GM21786 (cell line): ENCODE measurements around the gene AXIN2.
"Not testable (repeated sequence)": the region's sequence is repeated elsewhere in the genome, so short reads cannot be mapped to it uniquely, and the experiment has no call there.

ENCODE experiments used
- ATAC-seq: cut with Tn5 transposase; IDR thresholded peaks from one replicate; pipeline ENCODE4 v1.9.1; 2021; ENCODE audit not compliant: unreplicated experiment

AXIN2 gene

GRCh38 chr17:65537845-65538674 lies 23.4 kb downstream of the AXIN2 start:
- no peak for ATAC-seq

- ATAC-seq = no peak
Observed at GRCh38 chr17:65537343-65537844, 24.1 kb downstream of the AXIN2 start.

DNA sequence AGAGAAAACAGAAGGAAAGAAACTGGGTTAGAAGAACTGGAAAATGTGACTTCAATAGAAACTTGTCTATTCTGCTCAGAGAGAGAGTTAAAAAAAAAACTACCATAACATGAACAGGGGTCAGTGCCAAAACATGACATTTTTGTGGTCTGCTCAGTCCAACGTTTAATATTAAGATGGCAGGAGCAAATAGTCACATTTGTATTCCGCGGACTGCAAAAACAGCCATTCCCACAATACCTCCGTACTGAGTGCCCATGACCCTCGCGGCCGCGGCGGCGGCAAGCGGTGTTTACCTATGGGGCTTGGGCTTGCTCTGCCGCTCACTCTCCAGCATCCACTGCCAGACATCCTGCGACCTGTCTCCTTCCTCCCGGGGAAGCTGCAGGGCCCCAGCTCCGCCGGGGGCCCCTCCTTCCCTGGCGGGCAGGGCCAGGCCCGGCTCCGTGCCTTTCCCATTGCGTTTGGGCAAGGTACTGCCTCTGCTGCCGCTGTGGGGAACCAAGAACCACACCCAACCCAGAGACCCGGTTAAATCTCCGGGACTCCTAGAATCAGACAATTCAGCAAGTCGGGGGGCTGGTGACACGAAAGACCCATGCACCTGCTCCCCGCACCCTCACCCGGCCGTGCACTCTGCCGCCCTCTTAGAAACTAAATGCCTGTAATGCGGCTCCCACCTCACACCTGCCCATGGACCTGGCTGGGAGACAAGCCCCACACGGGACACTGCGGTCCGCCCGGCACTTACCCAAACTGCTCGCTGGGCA lies 24.7 kb downstream of the AXIN2 start:
- ATAC-seq = no peak

GRCh38 chr17:65535777-65536572 lies 25.5 kb downstream of the AXIN2 start:
- ATAC-seq = no peak

DNA sequence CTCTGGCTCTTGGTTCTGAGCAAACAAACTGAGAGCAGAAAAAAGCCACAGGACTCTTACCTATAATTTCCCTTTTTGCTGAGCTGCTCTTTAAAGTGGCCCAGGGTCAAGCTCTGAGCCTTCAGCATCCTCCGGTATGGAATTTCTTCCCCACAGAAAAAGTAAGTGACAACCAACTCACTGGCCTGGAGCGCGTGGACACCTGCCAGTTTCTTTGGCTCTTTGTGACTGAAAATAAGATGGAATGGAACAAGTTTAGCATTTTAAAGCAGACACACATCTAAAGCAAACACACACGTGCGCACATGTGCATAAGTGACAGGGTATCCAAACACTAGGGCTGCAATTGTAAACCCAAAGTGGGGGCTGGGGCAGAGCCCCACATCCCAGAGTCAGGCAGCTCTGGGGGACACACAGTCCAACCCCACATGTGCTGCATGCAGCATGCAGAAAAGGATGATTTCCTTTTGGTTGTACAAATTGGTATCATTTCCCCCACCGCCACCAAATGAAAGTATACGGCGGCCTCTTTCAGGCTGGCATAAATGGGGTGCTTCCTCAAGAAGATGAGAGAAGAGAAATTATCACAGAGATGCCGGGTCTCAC lies 27.5 kb downstream of the AXIN2 start:
- no peak for ATAC-seq

DNA sequence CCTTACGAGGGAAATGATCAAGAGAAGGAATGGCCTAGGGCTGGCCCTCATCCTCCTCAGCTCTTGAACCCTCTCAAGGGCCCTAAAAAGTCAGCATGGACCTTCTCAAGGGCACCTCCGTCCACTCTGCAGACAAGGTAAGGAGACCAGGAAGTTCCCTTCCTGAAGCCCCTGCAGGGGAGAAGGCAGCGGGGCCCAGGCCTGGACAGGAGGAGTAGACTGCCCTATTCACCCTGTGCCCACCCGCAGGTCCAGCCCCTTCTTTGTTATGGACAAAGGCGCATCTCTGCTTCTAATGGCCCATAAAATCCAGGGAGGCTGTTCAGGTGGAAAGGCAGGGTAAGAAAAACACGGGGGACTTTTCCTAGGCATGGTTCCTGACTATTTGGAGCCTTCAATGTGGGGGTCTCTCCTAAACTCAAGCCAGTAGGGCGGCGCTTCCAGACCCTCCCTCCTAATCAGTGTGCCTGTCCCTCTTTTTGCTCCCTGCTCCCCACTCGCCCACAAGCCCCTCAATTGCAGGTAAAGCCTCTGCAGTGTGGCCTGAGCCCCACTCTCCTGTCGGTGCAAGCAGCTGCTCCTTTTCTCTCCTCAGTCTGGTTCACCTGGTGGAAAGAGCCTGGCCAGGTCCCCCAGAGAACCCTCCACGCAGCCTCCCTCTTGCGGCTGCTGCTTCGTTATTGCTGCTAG lies 28.2 kb downstream of the AXIN2 start:
- ATAC-seq = no peak

DNA sequence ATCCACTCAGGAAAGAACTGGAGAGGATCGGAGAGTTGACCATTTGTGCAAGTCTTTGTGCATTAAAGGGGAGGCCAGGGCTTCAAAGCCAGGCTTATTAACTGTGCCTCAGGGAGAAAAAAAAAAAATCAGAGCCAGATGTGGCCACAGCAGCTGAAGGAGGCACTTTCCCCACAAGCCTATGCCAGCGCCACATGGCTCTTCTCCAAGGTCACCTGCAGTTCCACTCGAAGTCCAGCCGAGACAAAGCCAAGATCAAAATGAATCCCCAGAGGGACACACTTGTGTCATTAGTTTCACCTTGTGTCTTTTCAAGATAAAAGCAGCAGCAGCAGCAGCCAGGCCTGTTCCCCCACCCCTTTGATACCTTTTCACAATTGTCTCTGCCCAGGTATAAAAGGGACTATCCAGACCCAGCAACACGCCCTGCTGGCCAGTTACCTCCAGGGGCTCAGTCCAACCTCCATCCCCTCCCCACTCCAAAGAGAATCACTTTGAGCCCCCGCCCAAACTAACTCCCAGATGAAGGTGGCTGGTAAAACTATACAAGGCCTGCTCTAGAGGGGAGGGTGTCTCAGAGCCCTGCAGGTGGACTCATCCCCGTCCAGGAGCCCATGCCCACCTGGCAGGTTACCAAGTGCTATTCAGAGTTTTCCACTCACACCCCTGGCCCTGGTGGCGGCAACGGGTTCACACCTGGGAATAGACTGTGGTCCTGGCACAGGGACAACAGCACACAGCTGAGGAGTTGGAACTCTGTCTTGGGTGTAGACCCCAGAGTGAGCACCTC lies 29.2 kb downstream of the AXIN2 start:
- no peak for ATAC-seq

- ATAC-seq = no peak
Observed at GRCh38 chr17:65531256-65532100, 30.0 kb downstream of the AXIN2 start.

DNA sequence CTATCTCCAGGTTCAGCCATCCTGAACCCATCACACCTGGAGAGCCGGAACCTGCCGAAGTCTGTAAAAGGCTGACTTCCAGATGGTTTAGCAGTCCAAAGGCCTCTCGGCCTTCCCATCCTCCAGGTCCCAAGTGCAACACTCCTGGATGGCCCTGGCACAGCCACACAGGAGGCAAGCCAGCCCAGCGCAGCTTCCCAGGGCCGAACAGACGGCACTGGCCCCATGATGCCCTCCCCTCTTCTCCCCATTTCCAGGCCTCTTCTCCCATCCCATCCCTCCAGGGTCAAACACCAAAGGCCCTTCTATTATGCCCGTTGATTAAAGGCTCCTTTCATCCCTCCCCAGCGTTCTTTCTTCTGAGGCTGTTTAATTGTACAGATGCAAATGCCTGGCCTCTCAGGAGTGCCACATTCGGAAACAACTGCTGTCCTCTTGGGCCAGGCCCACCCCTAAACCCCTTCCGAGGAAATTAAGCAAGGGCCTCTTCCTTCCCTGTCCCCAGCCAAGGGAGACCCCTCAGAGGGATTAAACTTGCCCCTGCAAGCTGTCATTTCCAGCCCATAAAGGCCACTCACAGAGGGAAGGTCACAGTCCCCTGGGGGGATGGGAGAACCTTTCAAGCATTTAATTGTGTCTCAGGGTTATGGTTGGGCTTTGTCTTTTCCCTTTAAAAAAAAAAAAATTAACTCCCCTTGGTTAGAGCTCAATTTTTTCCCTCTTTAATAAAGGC lies 30.8 kb downstream of the AXIN2 start:
- no peak for ATAC-seq

DNA sequence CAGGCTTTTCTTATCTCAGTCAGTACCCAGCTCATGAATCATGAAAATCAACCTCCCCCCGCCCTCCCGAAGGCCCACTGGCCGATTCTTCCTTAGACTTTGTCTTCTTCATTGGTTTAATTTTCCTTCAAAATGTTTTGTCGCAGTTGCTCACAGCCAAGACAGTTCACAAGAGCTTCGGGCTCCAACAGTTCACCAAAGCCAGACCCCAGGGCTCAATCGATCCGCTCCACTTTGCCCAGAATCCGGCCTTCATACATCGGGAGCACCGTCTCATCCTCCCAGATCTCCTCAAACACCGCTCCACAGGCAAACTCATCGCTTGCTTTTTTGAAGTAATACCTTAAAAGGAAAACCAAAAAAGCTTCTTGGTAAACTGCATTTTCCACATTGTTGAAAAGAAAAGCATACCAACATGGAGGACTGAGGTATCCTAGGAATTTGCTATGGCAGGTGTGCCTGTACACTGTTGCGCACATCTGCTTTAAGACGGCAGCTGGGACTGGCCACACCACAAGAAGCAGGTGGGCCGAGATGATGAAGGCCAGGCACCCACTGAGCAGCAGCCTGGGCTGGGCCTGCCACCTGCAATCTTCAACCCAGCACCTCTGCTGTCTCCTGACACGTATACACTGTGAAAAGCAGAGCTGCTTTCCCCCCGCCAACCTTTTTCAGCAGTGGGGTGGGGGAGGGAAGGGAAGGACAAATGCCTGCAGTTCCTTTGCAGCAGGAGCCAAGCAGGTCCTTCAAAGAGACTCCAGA lies 31.5 kb downstream of the AXIN2 start:
- ATAC-seq = no peak

GRCh38 chr17:65529040-65529633 lies 32.3 kb downstream of the AXIN2 start:
- ATAC-seq = no peak

DNA sequence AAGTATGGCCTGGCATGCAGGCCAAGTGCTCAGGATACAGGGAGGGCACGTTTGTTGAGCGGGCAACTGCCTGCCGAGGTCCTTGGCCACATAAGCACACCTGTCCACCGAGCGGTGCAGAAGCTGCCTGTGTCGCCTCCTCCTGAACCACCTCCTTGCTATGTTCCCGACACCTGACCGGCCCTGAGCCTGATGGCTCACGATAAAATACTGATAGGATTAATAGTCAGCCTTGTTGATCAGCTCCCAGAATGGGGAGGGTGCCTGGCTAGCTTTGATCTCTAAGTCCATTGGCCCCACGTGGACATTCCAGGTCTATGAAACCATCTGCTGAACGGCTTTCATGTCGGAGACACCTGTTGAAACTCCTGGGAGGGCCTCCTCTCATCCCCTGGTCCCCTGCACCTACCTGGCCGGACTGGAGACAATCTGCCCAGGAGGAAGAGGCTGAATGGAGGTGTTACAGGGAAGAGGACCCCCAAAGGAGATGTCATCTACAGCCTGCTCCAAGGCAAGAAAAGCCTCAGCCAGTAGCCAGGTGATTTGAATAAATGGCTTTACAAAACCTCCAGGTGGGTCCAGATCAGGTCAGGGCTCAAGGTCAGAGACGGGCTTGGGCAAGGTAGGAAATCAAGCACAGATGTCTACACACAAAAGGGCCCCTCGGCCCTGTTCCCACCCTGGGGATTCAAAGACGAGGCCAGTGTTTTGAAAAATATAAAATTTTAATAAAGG lies 33.4 kb downstream of the AXIN2 start:
- no peak for ATAC-seq

DNA sequence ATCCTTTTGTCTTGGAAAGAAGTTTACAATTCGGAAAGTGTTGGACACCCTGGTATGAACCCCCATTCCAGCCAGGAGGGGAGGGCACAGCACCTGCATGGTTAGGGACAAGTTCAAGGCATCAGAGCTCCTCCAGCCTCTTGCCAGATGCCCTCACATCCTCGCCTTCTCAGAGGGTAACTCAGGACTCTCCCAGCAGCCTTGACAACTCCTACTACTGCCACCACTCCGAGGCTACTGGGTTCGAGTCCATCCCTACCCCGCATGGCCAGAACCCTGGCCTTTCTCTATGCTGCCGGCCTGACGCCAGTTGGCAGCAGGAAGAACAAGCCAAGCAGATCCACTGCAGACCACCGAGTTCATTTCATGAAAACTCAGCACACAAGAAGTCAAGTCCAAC lies 34.1 kb downstream of the AXIN2 start:
- ATAC-seq = no peak

GRCh38 chr17:65526854-65527253 lies 34.6 kb downstream of the AXIN2 start:
- ATAC-seq = not testable (repeated sequence)

GRCh38 chr17:65523853-65524664 lies 37.4 kb downstream of the AXIN2 start:
- no peak for ATAC-seq
